Activated CD4-positive, alpha-beta T cell treated with anti-CD3 and anti-CD28 coated beads, Interleukin-2, amount 50 U/mL, for 4 hours (primary cell): ENCODE data around the gene GCK.

Source experiments
- DNase-seq, 2 experiments: peaks; one replicate each; pipeline ENCODE4 v3.0.0-alpha.2; 2020

GCK gene

GRCh38 chr7:44222074-44222473 is 32.8 kb upstream of the GCK start:
- DNase-seq, result no peak

DNA sequence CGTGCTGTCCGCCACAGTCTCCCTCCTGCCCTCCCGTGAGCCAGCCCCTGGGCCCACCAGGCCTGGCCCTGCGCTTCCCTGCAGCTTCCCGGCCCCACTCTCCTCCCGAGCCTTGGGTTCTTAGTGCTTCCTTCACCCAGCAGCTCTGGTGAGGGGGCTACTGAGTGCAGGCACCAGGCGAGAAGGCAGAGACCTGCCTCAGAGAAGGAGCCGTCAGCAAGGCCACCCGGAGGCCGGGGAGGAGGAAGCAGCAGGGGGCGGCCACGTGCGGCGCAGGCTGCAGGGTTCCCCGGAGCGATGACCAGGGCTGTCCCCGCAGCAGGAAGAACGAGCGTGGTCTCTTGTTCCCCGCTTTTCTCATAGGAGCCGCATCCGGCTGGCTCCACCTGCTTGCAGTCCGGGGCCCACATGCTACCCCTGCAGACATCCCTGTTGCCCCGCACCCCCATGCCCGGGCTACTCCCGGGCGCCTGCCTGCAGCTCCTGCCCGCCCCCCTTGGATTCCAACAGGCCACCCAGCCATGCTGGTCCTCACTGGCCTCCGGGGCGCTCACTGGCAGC is 32.1 kb upstream of the GCK start:
- DNase-seq, result no peak

DNA sequence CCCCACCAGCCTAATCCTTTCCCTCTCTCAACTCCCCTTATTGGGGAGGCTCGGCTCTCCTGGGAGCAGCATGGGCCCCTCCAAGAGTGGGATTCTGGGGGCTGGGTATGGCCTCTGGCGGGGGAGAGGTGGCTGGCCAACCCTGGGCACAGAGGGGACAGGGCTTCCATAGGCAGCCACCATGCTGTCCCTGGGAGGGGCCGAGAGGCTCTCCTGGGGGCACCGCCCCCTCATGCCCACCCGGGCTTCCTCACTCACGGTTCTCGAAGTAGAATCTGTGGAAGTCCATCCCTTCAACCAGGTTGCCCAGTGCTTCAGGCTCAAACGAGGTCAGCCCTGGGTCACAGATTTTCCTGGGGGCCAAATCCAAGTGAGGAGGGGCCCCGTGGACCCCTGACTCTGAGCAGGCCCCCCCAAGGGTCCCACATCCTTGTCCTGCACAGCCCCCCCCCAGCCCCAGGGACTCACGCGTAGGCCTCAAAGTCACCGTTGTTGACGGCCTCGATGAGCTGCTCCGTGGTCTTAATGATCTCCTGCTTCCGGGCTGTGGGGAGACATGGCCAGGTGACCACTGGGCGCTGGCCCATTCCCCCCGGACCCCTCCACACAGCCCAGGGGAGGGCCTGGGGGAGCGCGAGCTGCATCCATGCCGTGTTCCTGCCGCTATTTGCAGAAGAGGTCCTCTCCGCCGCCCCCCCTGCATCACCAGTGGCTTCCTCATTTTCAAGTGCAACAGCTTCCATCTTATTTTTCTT is 31.3 kb upstream of the GCK start:
- no peak for DNase-seq

GRCh38 chr7:44220046-44220357 is 30.8 kb upstream of the GCK start:
- no peak for DNase-seq

DNA sequence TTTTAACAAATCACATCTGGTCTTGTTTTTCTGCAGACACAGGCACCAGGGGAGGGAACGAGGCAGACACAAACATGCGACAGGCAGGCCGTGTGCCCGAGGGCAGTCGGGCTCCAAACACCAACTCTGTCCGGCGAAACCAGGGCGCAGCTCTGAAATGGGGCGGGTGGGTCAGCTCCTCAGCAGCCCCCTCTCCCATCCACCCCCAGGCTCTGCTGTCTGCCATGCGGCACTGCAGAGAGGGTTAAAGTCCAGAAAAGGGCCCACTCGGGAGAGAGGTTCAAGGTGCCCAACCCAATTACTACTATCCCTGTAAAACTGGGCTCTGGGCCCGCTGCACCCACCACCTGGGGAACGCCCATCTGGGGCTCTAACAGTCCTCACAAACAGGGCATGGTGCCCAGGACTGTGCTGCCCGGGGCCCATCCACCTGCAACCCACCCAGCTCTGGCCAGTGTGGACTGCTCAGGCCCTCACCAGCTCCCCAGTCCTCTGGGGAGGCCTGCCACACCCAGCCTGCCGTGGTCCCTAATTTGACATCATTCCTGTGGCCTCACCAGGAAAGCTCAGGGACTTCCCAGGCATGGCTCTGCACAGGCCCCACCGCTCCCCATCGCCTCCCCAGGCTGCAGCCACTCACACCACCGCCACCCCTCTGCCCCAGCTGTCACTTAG is 30.3 kb upstream of the GCK start:
- DNase-seq, result no peak

DNA sequence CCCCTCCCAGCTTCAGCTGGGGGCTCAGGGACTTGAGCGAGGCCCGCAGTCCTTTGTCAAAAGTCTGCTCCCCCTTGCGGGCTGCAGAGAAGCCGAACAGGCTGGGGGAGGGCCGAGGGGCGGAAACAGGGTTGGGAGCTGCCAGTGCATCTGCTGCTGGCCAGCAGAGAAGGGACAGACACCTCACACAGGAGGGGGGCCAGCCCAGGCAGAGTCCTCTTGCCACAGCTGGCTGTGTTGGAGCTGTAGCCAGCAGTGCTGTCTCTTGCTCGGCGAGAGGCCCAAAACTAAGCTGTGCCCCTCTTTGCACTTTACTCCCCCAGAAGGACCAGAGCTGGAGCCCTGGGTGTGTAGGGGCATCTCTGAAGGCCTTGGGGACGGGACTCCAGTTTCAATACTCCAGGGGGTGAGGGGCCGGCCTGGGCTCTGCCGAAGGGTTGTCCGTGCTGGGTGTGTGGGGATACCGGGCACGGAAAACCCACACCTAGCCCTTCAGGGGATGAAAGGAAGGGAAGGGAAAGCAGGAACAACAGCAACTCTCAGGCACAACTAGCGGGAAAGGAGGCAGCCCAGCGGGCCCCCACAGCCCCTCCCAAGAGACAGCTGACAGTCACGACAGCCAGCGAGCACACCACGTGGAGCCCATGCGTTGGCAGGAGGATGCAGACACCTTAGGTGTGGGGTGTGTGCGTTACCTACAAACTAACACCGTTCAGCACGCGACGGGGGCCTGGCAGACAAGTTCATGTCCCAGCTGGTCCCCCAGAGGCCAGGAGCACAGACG is 29.4 kb upstream of the GCK start:
- DNase-seq, result no peak

DNA sequence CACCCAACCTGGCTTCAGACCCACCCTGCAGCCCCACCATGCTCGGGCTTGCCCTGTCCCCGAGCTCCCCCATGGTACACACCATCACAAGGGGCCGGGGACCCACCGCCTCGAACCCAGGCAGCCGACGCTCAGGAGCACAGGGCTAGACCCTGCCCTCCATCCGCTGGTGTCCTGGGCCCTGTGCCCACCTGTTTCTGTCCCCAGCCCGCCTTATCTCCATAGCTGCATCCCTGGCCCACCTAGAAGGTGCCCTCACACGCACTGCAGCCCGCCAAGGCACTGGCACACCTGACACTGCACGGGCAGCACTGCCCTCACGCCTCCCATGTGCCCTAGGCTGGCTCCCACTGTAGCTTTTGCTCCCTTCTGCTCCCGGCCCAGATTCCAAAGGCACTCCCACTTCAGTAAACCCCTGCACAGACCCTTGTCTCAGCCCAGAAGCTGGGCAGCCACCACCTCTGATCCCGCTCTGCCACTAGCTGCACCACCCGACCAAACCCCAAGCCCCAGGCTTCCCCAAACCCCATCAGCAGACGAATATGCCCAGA is 28.7 kb upstream of the GCK start:
- DNase-seq, result no peak

GRCh38 chr7:44217223-44217714 is 28.0 kb upstream of the GCK start:
- no peak for DNase-seq

GRCh38 chr7:44216521-44217222 is 27.4 kb upstream of the GCK start:
- DNase-seq, result no peak

- DNase-seq, result no peak
Observed at GRCh38 chr7:44216019-44216418, 26.8 kb upstream of the GCK start.

- DNase-seq, result no peak
Observed at GRCh38 chr7:44215531-44215930, 26.3 kb upstream of the GCK start.

DNA sequence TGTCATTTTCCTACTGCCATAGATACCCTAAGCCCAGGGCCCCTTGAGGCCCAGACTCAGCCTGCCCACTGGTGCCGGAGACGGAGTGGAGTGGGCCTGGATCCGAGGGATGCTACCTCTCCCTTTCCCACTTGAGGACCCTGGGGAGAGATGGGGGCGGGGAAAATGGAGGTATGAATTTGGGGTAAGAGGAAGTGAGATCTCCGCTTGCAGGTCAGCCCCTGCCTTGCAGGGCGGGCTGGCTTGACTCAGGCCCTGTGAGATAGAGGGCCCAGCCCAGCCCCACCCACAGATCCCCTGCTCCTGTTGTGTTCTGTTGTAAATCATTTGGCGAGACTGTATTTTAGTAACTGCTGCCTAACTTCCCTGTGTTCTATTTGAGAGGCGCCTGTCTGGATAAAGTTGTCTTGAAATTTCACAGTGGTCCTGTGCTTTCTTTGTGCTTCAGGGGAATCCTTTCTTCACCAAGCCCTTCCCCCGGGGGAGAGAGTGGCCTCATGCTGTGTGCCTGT is 24.7 kb upstream of the GCK start:
- no peak for DNase-seq

DNA sequence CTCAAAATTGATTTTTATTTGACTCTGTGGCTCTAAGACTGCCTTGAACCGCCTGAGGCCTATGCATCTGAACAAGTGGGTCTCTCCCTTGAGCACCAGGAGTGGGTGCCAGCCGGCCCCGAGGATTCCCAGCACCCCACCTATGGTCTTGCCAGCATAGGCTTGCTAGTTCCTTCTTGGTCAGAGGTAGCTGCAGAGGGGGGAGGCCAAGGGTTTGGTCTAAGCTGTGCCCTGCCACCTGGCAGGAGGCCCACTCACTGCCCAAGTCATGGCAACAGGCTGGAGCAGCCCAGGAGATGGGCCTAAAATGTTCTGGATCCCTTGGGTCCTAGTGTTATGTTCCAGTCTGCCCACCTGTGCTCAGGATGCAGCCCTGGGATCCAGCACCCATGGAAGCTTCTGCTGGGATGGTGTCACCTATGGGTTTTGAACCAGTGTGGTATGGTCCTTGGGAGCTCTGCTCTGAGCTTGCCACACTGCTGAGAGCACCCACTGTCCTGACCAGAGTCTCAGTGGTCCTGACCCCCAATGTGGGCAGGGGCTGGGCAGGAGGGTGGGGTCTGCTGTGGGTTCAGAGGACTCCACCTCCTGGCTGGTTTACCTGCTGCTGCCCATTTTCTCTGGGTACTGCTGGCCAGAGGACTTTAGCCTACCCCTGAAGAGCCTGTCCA is 24.1 kb upstream of the GCK start:
- no peak for DNase-seq

DNA sequence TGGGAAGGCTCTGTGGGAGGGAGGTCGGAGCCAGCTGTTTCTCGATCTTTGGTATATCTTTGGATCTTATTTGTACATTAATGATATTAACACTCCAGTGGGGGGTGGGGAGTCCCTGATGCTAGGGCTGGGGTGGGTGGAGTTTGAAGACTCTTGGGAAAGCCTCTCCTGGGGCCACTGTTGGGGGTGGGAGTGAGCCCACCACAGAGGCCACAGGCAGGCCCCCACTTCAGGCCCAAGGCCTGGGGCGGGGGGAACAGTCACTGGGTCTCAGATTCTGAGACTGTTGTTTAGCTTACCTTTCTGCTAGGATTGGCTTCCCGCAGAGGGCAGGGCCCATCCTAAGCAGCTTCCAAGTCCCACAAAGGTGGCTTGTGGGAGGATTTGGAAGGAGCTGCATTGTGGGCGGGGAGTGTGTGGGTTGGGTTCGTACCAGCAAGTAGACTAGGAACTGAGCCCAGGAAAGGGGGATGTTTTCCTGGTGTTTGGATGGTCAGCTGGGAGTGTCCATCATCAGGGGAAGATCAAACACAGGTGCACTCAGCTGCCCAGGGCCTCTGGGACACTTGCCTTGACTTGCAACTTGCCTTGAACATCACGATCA is 23.4 kb upstream of the GCK start:
- no peak for DNase-seq

- DNase-seq, result no peak
Observed at GRCh38 chr7:44212018-44212417, 22.8 kb upstream of the GCK start.

- DNase-seq, result no peak
Observed at GRCh38 chr7:44211126-44211675, 22.0 kb upstream of the GCK start.

DNA sequence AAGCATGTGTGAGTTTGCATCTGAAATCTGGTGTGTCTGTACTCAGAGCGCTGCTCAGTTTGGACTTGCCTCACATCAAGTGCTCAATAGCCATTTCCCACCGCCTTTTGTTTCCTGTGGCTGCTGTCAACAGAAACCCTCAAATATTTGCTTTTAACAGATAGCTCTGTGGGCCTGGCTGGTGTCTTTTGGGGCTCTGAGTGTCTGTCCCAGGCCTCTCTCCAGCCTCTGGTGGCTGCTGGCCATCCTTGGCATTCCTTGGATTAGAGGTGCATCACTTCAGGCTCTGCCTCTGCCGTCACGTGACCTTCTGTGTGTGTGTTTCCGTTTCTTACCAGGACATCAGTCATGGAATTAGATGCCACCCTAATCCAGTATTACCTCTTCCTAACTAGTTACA is 20.9 kb upstream of the GCK start:
- DNase-seq, result no peak

DNA sequence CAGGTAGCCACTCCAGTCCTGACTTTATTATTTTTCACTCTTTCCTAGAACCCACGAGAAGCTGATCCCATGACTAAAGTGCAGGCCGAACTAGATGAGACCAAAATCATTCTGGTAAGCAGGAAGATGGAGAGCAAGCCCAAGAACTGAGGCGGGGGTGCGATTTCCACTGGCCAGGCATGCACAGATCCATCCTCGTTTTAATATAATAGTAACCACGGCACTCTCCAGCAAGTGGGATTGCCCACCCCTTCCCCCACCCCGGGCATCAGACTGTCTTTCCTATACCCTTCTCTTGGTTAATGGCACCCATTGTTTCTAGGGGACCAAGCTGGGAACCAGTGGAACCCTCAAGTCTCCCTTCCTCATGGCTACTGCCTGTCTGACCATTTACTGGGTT is 18.8 kb upstream of the GCK start:
- DNase-seq, result no peak

DNA sequence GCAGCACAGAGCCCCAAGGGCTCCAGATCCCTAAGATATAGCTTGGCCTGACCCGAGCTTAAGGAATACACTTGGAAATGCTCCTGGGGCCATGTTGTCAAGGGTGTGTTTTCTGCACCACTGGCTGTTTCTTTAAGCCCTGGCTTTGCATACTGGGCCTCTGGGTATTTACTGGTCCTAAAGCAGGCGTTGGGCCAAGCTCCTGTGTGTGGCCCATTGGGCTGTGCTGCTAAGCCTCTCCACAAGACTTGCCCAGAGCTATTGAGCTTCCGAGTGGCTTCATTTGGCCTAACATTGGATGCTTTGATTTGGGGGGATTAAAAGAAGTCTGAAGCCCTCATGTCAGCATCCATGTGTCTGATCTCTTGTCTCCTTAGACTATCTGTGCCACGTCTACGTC is 16.8 kb upstream of the GCK start:
- no peak for DNase-seq

DNA sequence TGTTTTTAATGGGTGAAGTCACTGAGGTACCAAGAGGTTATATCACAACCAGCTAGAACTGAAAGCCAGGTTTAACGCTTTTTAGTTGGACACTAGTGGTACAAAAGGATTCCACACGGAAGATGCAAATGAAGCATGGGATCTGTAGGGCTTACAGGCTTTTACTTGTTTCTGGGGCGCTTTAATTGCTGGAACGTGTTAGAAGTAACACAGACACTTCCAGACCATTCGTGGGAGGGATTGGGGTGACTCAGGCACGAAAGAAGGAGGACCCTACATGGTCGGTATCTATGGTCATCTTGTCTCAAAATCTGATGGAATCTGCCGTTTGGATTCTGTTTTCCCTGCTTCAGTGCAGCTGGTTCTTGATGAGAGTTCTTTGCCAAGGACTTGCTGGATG is 12.6 kb upstream of the GCK start:
- DNase-seq, result no peak
